Lower lobe of right lung (tissue), 2 donors: ENCODE data around the gene PPP1R13L. TPM values are rescaled to one million over a fixed set of nuclear protein-coding genes. Genes with fewer than 3 reads are reported as not detected.

Source experiments
- ATAC-seq, 2 donors: fragments of 200-7000 bp; cut with Tn5 transposase; one replicate each; pipeline ENCODE4 v1.9.1; 2020 to 2022; ENCODE audit warnings: mild to moderate bottlenecking in 2 of 2, moderate library complexity in 2 of 2
- DNase-seq: peaks from one replicate; pipeline ENCODE4 v3.0.0-alpha.2; 2020
- H3K27ac ChIP-seq: fragments of 200-600 bp; one replicate; pipeline ENCODE4 v1.8.0; 2022
- H3K27me3 ChIP-seq: fragments of 200-600 bp; one replicate; pipeline ENCODE4 v1.8.0; 2022; ENCODE audit warnings: low read depth
- H3K36me3 ChIP-seq: fragments of 200-600 bp; one replicate; pipeline ENCODE4 v1.8.0; 2022; ENCODE audit warnings: mild to moderate bottlenecking
- H3K4me1 ChIP-seq: fragments of 200-600 bp; one replicate; pipeline ENCODE4 v1.8.0; 2022
- H3K4me3 ChIP-seq: fragments of 200-600 bp; one replicate; pipeline ENCODE4 v1.8.0; 2022; ENCODE audit warnings: mild to moderate bottlenecking
- H3K9me3 ChIP-seq: fragments of 200-600 bp; one replicate; pipeline ENCODE4 v1.8.0; 2022
- CTCF ChIP-seq: fragments of 200-600 bp; IDR thresholded peaks from one replicate; pipeline ENCODE4 v1.8.0; 2022; ENCODE audit warnings: antibody characterized with exemption, mild to moderate bottlenecking
- intact Hi-C: fragments of 100-400 bp; cut with DNase I; formaldehyde crosslinking; loops from one replicate; pipeline ENCODE4 v1.11.0; 2022
- total RNA-seq: library from RNA; stranded (reverse); fragmentation: NEBNext Ultra II Directional; extraction: Animal tissue kit (Norgen Biotek cat#: 25700); gene quantifications from one replicate; pipeline ENCODE4 v1.2.1, GENCODE V29; 2021
- donor health status: DM: no; HTN: yes; CAD: no; lungs with severe emphysema.

Gene PPP1R13L
- total RNA-seq, 1 donor from 2014 or later, result 43.8 TPM

- intact Hi-C loops, result no loop called here
- DNase-seq (peak; percentile 98), ATAC-seq (peak; percentile 91)
- Histone ChIP-seq H3K4me3 (peak overlapping the region; percentile 45), H3K27ac (peak overlapping the region; percentile 93), H3K27me3 (no peaks in the 10 kb centered on the region), H3K4me1 (peaks cover 44% of the 10 kb centered on the region), H3K9me3 (no peaks in the 10 kb centered on the region), H3K36me3 (no peaks in the 10 kb centered on the region)
- TF ChIP-seq CTCF, result no peak
Measured at GRCh38 chr19:45443462-45444317, 38.8 kb upstream of the PPP1R13L start.

GRCh38 chr19:45442778-45443461, 38.1 kb upstream of the PPP1R13L start:
- intact Hi-C loops, result no loop called here
- no peak for TF ChIP-seq CTCF
- H3K27ac ChIP-seq, result peak overlapping the region; percentile 93
- H3K27me3 ChIP-seq, result no peaks in the 10 kb centered on the region
- H3K4me1 ChIP-seq, result peaks cover 41% of the 10 kb centered on the region
- no peaks in the 10 kb centered on the region for H3K36me3 ChIP-seq
- peak overlapping the region; percentile 45 for H3K4me3 ChIP-seq
- no peaks in the 10 kb centered on the region for H3K9me3 ChIP-seq
- DNase-seq (peak; percentile 84), ATAC-seq (peak; percentile 3 to 29)

- intact Hi-C loops, result no loop called here
- no peak for DNase-seq
- no peak overlapping the region for H3K4me3 ChIP-seq
Measured at GRCh38 chr19:45442408-45442777, 37.5 kb upstream of the PPP1R13L start.

GRCh38 chr19:45440873-45441654, 36.2 kb upstream of the PPP1R13L start:
- ATAC-seq (no peak), DNase-seq (no peak)
- Histone ChIP-seq H3K9me3 (no peaks in the 10 kb centered on the region), H3K4me1 (peaks cover 39% of the 10 kb centered on the region), H3K27ac (no peak overlapping the region), H3K4me3 (no peak overlapping the region), H3K27me3 (no peaks in the 10 kb centered on the region), H3K36me3 (no peaks in the 10 kb centered on the region)
- intact Hi-C loops, result no loop called here
- no peak for TF ChIP-seq CTCF

More at GRCh38 chr19:45442408-45442777, 37.5 kb upstream of the PPP1R13L start:
- ATAC-seq, result no peak
- no peaks in the 10 kb centered on the region for H3K9me3 ChIP-seq
- no peak for TF ChIP-seq CTCF
- H3K27me3 ChIP-seq, result no peaks in the 10 kb centered on the region
- peaks cover 41% of the 10 kb centered on the region for H3K4me1 ChIP-seq
- peak overlapping the region; percentile 93 for H3K27ac ChIP-seq
- H3K36me3 ChIP-seq, result no peaks in the 10 kb centered on the region

- intact Hi-C loops, result no loop called here
- DNase-seq (no peak), ATAC-seq (no peak)
- Histone ChIP-seq H3K4me3 (peak overlapping the region; percentile 78), H3K4me1 (peaks cover 31% of the 10 kb centered on the region), H3K27ac (peak overlapping the region; percentile 96), H3K36me3 (no peaks in the 10 kb centered on the region), H3K27me3 (no peaks in the 10 kb centered on the region), H3K9me3 (no peaks in the 10 kb centered on the region)
- TF ChIP-seq CTCF, result no peak
Measured at GRCh38 chr19:45440259-45440638, 35.4 kb upstream of the PPP1R13L start.
